ENCODE data around the gene ACADS.

GRCh38 chr12:120689397-120690082 lies 36.1 kb upstream of the ACADS start:
- no peak for TF ChIP-seq CTCF (IDR thresholded peaks at IDR 0.05)
- no peak for TF ChIP-seq POLR2A (IDR thresholded peaks at IDR 0.05)
